ENCODE data around the gene HIVEP1.

DNA sequence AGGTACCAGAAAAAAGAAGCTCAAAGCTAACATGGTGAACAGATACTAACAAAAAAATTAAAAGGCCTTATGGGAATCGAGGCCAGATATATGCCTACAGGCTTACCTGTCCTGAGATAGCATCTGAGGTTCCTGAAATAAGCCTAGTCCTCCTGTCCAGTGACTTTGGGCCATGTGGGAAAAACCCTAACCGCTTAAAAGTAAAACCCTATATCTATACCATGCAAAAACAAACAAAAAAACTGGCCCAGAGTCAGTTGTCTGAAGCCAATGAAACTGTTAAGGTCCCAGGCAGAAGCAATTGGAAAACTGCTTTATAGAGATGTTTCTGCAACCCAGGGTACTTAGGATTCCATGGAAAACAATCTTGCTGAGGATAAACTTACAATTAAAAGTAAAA lies 122.9 kb downstream of the HIVEP1 start:
- TF ChIP-seq, protein P1, sequence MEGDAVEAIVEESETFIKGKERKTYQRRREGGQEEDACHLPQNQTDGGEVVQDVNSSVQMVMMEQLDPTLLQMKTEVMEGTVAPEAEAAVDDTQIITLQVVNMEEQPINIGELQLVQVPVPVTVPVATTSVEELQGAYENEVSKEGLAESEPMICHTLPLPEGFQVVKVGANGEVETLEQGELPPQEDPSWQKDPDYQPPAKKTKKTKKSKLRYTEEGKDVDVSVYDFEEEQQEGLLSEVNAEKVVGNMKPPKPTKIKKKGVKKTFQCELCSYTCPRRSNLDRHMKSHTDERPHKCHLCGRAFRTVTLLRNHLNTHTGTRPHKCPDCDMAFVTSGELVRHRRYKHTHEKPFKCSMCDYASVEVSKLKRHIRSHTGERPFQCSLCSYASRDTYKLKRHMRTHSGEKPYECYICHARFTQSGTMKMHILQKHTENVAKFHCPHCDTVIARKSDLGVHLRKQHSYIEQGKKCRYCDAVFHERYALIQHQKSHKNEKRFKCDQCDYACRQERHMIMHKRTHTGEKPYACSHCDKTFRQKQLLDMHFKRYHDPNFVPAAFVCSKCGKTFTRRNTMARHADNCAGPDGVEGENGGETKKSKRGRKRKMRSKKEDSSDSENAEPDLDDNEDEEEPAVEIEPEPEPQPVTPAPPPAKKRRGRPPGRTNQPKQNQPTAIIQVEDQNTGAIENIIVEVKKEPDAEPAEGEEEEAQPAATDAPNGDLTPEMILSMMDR (IDR thresholded peaks at IDR 0.05) = no peak
- no peak for TF ChIP-seq POLR2A (IDR thresholded peaks at IDR 0.05)
- TF ChIP-seq EP300 (IDR thresholded peaks at IDR 0.05) = no peak
